Mucosa of rectum (tissue), 2 donors: ENCODE data around the gene MAN2A2.
"Not testable (repeated sequence)": the region's sequence is repeated elsewhere in the genome, so short reads cannot be mapped to it uniquely, and the experiment has no call there.

Source experiments
- H3K27ac ChIP-seq, 2 donors: one replicate each; pipeline ENCODE4 v1.7.0; 2013; ENCODE audit warnings: inconsistent platforms in 2 of 2, low read depth in 2 of 2, low read length in 2 of 2
- H3K27me3 ChIP-seq, 2 donors: one replicate each; pipeline ENCODE4 v1.7.0; 2013; ENCODE audit warnings: low read length in 2 of 2; ENCODE audit not compliant: control insufficient read depth in 2 of 2, insufficient read depth in 2 of 2
- H3K36me3 ChIP-seq, 2 donors: one replicate each; pipeline ENCODE4 v1.7.0; 2013; ENCODE audit warnings: low read length in 2 of 2; ENCODE audit not compliant: control insufficient read depth in 2 of 2, insufficient read depth in 2 of 2
- H3K4me1 ChIP-seq, 2 donors: one replicate each; pipeline ENCODE4 v1.7.0; 2013; ENCODE audit warnings: low read length in 2 of 2, mild to moderate bottlenecking in 1 of 2; ENCODE audit not compliant: control insufficient read depth in 2 of 2, insufficient read depth in 2 of 2
- H3K4me3 ChIP-seq, 2 donors: one replicate each; pipeline ENCODE4 v1.7.0; 2013; ENCODE audit warnings: low read length in 2 of 2
- H3K9ac ChIP-seq, 2 donors: one replicate each; pipeline ENCODE4 v1.7.0; 2013; ENCODE audit warnings: low read length in 2 of 2, low read depth in 1 of 2, mild to moderate bottlenecking in 1 of 2
- H3K9me3 ChIP-seq, 2 donors: one replicate each; pipeline ENCODE4 v1.7.0; 2013; ENCODE audit warnings: low read length in 2 of 2; ENCODE audit not compliant: control insufficient read depth in 2 of 2
- donor health status: healthy.
- donor health status: Normal muscosa, but diverticular disease.

MAN2A2 gene

GRCh38 chr15:90904746-90905145 lies 1.6 kb downstream of the MAN2A2 start:
- Histone ChIP-seq H3K9me3 (no peaks in the 10 kb centered on the region), H3K36me3 (peaks cover 37% of the 10 kb centered on the region in 2 donors), H3K4me1 (peaks cover 12 to 18% of the 10 kb centered on the region in 2 donors), H3K27ac (no peak overlapping the region), H3K4me3 (no peak overlapping the region), H3K9ac (no peak overlapping the region), H3K27me3 (no peaks in the 10 kb centered on the region)

DNA sequence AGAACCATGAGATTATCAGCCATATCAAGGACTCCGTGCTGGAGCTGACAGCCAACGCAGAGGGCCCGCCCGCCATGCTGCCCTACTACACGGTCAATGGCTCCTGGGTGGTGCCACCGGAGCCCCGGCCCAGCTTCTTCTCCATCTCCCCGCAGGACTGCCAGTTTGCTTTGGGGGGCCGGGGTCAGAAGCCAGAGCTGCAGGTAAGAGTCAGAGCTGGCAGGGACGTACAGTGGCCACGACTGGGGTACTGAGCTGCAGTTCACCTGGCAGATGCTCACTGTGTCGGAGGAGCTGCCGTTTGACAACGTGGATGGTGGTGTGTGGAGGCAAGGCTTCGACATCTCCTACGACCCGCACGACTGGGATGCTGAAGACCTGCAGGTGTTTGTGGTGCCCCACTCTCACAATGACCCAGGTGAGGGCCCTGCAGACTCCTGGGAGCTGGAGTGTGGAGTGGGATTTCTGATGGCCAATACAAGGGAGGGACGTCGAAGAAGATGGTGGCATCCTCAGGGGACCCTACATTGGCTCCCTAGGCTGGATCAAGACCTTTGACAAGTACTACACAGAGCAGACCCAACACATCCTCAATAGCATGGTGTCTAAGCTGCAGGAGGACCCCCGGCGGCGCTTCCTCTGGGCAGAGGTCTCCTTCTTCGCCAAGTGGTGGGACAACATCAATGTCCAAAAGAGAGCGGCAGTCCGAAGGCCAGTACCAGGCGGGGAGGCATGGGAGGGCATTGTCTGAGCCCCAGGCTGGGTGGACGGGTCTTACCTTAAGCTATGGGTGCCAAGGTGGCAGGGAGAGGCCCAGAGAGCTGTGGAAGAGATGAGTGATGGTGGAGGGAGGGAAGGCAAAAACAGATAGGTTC lies 2.4 kb downstream of the MAN2A2 start:
- no peak overlapping the region for H3K27ac ChIP-seq
- H3K4me3 ChIP-seq = no peak overlapping the region
- no peak overlapping the region for H3K9ac ChIP-seq
- H3K36me3 ChIP-seq = peaks cover 42 to 44% of the 10 kb centered on the region in 2 donors
- H3K9me3 ChIP-seq = no peaks in the 10 kb centered on the region
- H3K4me1 ChIP-seq = peaks cover 12 to 18% of the 10 kb centered on the region in 2 donors
- no peaks in the 10 kb centered on the region for H3K27me3 ChIP-seq

DNA sequence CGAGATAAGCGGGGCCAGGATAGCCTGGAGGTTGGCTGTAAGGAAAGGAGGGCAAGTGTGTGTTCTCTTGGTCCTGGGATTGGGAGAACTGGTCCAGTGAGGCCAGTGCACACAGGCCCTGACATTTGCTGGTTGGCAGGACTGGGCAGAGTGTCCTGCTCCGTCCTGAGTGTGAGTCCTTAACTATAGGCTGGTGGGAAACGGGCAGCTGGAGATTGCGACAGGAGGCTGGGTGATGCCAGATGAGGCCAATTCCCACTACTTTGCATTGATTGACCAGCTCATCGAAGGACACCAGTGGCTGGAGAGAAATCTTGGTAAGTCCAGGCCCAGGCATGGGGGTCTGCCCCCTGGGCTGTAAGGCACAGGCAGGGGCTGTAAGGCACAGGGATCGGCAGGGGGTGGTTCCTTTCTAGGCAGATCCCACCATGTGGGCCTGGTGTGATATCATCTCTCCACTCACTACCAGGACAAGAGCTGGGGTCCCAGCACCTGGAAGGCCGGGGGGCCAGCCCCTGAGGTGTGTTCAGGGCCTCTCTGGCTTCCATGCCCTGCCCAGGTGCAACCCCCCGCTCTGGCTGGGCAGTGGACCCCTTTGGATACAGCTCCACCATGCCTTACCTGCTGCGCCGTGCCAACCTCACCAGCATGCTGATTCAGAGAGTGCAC lies 3.2 kb downstream of the MAN2A2 start:
- Histone ChIP-seq H3K27me3 (no peaks in the 10 kb centered on the region), H3K9ac (no peak overlapping the region), H3K9me3 (no peaks in the 10 kb centered on the region), H3K27ac (no peak overlapping the region), H3K4me3 (no peak overlapping the region), H3K36me3 (peaks cover 49 to 52% of the 10 kb centered on the region in 2 donors), H3K4me1 (peaks cover 12 to 18% of the 10 kb centered on the region in 2 donors)

DNA sequence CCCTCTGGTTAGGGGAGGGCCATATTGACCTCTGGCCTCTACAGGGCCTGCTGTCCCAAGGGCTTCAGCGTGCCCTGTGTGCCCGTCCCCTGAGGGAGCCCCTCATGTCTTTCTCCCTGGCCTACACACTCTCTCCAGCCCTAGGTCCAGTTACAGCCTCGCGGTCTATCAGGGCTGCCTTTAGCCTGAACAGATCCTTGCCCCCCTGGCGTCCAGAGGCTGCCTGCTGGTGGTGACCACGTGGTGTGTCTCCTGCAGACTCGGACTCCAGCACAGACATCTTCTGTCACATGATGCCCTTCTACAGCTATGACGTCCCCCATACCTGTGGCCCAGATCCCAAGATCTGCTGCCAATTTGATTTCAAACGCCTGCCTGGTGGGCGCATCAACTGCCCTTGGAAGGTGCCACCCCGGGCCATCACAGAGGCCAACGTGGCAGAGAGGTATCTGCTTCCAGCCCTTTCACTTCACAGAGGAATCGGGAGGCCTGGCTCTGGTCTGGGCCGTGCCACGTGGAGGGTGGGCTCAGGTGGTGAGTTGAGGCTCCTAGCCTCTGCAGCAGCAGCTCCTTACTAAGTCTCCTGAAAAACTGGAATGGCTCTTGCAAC lies 4.1 kb downstream of the MAN2A2 start:
- H3K4me1 ChIP-seq = peaks cover 6 to 12% of the 10 kb centered on the region in 2 donors
- no peak overlapping the region for H3K9ac ChIP-seq
- H3K4me3 ChIP-seq = no peak overlapping the region
- H3K27me3 ChIP-seq = no peaks in the 10 kb centered on the region
- no peaks in the 10 kb centered on the region for H3K9me3 ChIP-seq
- H3K36me3 ChIP-seq = peaks cover 58 to 60% of the 10 kb centered on the region in 2 donors
- H3K27ac ChIP-seq = no peak overlapping the region

GRCh38 chr15:90907838-90908507 lies 4.9 kb downstream of the MAN2A2 start:
- Histone ChIP-seq H3K27ac (no peak overlapping the region), H3K9me3 (no peaks in the 10 kb centered on the region), H3K4me3 (no peak overlapping the region), H3K9ac (no peak overlapping the region), H3K36me3 (peaks cover 66 to 68% of the 10 kb centered on the region in 2 donors), H3K4me1 (peaks cover 6 to 11% of the 10 kb centered on the region in 2 donors), H3K27me3 (no peaks in the 10 kb centered on the region)

DNA sequence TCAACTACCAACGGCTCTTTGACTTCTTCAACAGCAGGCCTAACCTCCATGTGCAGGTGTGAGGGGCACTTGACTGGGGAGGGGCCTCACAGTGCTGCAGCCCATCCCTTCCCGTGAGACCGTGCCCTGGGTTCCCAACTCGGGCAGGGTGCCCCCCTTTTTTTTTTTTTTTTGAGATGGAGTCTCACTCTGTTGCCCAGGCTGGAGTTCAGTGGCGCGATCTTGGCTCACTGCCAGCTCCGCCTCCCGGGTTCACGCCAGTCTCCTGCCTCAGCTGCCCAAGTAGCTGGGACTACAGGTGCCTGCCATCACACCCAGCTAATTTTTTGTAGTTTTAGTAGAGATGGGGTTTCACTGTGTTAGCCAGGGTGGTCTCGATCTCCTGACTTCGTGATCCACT lies 6.3 kb downstream of the MAN2A2 start:
- not testable (repeated sequence) for H3K9me3 ChIP-seq, H3K27me3 ChIP-seq, H3K4me1 ChIP-seq, H3K4me3 ChIP-seq, H3K9ac ChIP-seq, H3K27ac ChIP-seq
- H3K36me3 ChIP-seq = peaks cover 78 to 82% of the 10 kb centered on the region in 2 donors

- H3K4me3 ChIP-seq = no peak overlapping the region
- H3K9me3 ChIP-seq = no peaks in the 10 kb centered on the region
- peaks cover 78 to 84% of the 10 kb centered on the region in 2 donors for H3K36me3 ChIP-seq
- no peaks in the 10 kb centered on the region for H3K4me1 ChIP-seq
- H3K27ac ChIP-seq = no peak overlapping the region
- no peak overlapping the region for H3K9ac ChIP-seq
- H3K27me3 ChIP-seq = no peaks in the 10 kb centered on the region
Observed at GRCh38 chr15:90909976-90910375, 6.9 kb downstream of the MAN2A2 start.

DNA sequence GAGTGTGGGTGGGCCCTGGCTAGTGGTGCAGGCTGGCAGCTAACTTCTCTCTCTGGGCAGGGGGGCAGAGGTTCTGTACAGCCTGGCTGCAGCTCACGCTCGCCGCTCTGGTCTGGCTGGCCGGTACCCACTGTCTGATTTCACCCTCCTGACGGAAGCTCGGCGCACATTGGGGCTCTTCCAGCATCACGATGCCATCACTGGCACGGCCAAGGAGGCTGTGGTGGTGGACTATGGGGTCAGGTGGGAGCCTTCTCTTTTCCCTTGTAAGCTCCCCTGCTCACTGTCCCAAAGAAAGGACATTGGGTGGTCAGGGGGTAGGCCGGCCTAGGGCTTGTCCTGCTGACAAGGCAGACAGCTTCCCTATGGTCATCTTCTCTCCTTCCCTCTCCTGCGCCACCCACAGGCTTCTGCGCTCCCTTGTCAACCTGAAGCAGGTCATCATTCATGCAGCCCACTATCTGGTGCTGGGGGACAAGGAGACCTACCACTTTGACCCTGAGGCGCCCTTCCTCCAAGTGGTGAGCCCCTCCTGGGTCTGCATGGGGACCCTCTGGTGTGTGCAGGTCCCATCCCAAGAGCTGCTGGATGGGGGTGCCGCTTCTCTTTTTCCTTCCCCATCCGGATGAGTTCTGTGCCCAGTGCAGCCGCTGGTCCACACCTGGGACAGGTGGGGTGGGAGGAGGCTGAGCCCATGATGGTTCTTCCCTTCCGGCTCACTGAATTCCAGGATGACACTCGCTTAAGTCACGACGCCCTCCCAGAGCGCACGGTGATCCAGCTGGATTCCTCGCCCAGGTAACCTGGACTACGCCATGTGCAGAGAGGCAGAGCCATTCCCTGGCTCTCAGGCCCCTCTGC lies 7.6 kb downstream of the MAN2A2 start:
- Histone ChIP-seq H3K9ac (no peak overlapping the region), H3K4me3 (no peak overlapping the region), H3K9me3 (no peaks in the 10 kb centered on the region), H3K27ac (no peak overlapping the region), H3K4me1 (no peaks in the 10 kb centered on the region), H3K36me3 (peaks cover 78 to 85% of the 10 kb centered on the region in 2 donors), H3K27me3 (no peaks in the 10 kb centered on the region)

DNA sequence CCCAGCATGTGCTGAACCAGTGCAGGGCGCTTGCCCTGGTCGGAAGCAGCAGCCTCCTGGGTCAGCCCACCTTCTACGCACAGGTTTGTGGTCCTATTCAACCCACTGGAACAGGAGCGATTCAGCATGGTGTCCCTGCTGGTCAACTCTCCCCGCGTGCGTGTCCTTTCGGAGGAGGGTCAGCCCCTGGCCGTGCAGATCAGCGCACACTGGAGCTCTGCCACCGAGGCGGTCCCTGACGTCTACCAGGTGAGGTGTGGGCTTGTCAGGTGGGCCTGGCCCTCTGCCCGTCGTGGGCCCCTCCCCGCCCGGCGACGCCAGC lies 8.2 kb downstream of the MAN2A2 start:
- no peaks in the 10 kb centered on the region for H3K9me3 ChIP-seq
- H3K4me1 ChIP-seq = no peaks in the 10 kb centered on the region
- H3K9ac ChIP-seq = no peak overlapping the region
- H3K4me3 ChIP-seq = no peak overlapping the region
- peaks cover 78 to 81% of the 10 kb centered on the region in 2 donors for H3K36me3 ChIP-seq
- no peaks in the 10 kb centered on the region for H3K27me3 ChIP-seq
- H3K27ac ChIP-seq = no peak overlapping the region
